T-helper 2 cell treated with Interferon-gamma antibody and Interleukin-4, amounts not matched to agents 5 μg/mL and 100 μg/mL, for 36 hours (primary cell): ENCODE data around the gene NPAS2.

Source experiments
- DNase-seq: peaks from one replicate; pipeline ENCODE4 v3.0.0; 2021; ENCODE audit warnings: low spot score
- H3K27ac Mint-ChIP-seq: one replicate; pipeline ENCODE4 v1.8.0; 2021; ENCODE audit warnings: mild to moderate bottlenecking, mixed read lengths
- H3K27me3 Mint-ChIP-seq: one replicate; pipeline ENCODE4 v1.8.0; 2021; ENCODE audit warnings: low read depth, mixed read lengths
- H3K36me3 Mint-ChIP-seq: one replicate; pipeline ENCODE4 v1.8.0; 2021; ENCODE audit warnings: low read depth, mixed read lengths
- H3K4me1 Mint-ChIP-seq: one replicate; pipeline ENCODE4 v1.8.0; 2021; ENCODE audit warnings: low read depth, mixed read lengths
- H3K4me3 Mint-ChIP-seq: one replicate; pipeline ENCODE4 v1.8.0; 2022; ENCODE audit warnings: mild to moderate bottlenecking, moderate library complexity, mixed read lengths
- H3K9me3 Mint-ChIP-seq: one replicate; pipeline ENCODE4 v1.8.0; 2021; ENCODE audit warnings: mixed read lengths

The NPAS2 gene

GRCh38 chr2:101045330-101045729 lies 225.4 kb downstream of the NPAS2 start:
- no peaks in the 10 kb centered on the region for H3K36me3 Mint-ChIP-seq
- no peak overlapping the region for H3K27ac Mint-ChIP-seq
- no peak for DNase-seq
- H3K4me1 Mint-ChIP-seq: no peaks in the 10 kb centered on the region
- H3K4me3 Mint-ChIP-seq: no peak overlapping the region
- no peaks in the 10 kb centered on the region for H3K9me3 Mint-ChIP-seq
- H3K27me3 Mint-ChIP-seq: peaks cover 4% of the 10 kb centered on the region
